ENCODE results near the gene ATG2B.
A peak's percentile ranks its signal among the peaks of the same experiment; 100 is the strongest.
"Not testable (repeated sequence)": the region's sequence is repeated elsewhere in the genome, so short reads cannot be mapped to it uniquely, and the experiment has no call there.

Gene ATG2B

DNA sequence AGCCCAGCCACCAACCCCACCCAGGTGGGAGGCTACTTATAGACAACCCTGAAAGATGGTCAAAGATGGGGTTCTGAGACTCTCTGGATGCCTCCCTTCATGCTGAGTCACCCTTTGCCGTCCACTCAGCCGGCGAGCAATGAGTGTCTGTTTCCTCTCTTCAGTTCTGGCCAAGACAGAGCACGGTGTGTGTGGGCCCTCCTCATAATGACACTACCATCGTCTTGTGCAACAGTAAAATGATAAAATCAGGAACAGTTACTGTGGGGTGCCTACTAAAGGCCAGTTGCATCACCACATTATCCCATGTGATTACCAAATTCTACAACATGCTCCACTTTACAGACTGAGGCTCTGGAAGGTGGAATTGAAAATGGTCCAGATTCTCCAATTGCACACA lies 114.1 kb downstream of the ATG2B start:
- DNase-seq, result peak; percentile 60

- no peak for DNase-seq
Measured at GRCh38 chr14:96247031-96247430, 116.1 kb downstream of the ATG2B start.

GRCh38 chr14:96246539-96246847 lies 116.6 kb downstream of the ATG2B start:
- DNase-seq, result peak; percentile 96

DNA sequence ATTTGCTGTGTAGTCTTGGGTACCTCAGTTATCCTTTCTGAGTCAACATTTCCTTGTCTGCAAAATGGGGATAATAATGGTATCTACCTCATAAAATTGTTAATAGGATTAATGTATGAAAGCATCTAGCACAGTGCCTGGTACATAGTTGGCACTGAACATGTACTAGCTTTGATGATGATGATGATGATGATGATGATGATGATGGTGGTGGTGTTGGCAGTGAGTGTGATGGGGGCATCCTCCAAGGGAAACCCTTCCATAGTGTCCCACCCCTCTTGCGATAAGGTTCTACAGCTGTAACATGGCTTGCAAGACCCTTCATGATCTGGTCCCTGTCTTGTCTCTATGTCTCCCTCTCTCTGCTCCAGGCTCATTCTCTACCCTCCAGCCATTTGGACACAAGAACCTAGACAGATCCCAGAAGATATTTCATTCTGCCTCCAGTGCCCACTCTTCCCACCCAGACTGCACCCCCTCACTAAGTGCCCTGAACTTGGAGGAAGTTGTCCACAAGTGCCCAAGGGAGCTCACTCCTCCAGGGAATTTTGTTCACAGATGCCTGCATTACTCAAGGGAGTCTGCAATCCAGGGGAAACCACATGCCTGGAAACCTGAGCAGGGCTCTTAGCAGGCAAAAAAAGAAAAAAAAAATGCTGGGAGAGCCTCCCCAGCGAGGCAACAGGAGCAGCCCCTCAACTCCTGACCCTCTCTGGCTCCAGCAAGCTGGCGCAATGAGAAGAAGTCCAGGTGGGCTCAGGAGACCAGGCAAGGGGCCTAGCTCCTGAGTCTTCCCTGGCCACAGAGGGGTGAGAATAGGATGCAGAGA lies 117.2 kb downstream of the ATG2B start:
- DNase-seq, result peak; percentile 85

DNA sequence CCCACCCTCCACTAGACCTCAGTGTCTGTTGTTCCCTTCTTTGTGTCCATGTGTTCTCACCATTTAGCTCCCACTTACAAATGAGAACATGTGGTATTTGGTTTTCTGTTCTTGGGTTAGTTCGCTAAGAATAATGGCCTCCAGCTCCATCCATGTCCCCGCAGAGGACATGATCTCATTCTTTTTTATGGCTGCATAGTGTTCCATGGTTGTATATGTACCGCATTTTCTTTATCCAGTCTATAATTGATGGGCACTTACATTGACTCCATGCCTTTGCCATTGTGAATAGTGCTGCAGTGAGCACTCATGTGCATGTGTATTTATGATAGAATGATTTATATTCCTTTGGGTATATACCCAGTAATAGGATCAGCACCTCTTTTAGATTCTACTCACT lies 118.1 kb downstream of the ATG2B start:
- DNase-seq, result not testable (repeated sequence)

GRCh38 chr14:96243785-96244184 lies 119.4 kb downstream of the ATG2B start:
- DNase-seq, result no peak

- no peak for DNase-seq
Measured at GRCh38 chr14:96242126-96242525, 121.0 kb downstream of the ATG2B start.

DNA sequence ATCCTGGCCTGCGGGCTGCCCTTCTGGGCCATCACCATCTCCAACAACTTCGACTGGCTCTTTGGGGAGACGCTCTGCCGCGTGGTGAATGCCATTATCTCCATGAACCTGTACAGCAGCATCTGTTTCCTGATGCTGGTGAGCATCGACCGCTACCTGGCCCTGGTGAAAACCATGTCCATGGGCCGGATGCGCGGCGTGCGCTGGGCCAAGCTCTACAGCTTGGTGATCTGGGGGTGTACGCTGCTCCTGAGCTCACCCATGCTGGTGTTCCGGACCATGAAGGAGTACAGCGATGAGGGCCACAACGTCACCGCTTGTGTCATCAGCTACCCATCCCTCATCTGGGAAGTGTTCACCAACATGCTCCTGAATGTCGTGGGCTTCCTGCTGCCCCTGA lies 122.5 kb downstream of the ATG2B start:
- no peak for DNase-seq

DNA sequence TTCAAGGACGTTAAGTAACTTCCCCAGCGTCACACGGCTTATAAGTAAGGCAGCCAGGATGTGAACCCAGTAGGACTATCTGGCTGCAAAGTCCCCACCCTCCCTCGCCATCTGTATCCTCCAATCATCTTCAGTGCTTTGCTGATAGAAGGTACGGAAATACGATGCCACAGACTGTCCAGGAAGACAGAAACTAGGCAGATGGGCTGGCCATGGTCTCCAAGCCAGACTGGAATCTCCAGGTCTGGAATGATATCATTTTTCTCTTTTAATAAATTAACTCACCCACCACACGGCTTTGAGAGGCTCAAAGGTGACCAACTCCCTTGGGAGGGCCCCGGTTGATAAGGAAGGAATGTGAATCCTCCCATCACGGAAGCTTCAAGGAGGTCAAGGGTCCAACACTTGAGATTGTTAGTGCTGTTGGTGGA lies 123.4 kb downstream of the ATG2B start:
- no peak for DNase-seq

DNA sequence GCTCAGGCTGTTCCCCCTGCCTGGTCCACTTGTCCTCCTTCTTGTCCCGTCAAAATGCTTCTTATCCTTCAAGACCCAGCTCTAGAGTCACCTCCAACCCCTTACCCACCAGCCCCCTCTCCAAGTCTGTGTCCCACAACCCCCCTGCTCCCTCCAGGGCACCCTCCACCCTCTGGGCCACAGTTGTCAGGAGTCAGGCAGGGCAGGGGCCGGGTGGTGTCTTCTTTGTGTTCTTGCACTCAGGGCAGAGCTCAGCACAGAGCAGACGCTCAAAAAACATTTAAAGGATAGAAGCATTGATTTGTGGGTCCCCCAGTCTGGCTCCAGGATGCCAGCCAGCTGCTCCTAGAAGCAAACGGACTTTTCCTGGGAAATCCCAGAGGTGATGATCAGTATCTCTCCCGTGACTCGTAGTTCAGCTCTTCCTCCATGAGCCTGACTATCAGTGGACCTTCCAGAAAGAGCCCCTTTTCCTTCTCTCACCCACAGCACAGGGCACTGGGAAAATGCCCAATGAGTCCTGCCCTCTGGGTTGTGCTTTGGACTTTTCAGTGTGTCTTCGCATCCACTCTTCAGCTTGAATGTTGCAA lies 124.4 kb downstream of the ATG2B start:
- no peak for DNase-seq

DNA sequence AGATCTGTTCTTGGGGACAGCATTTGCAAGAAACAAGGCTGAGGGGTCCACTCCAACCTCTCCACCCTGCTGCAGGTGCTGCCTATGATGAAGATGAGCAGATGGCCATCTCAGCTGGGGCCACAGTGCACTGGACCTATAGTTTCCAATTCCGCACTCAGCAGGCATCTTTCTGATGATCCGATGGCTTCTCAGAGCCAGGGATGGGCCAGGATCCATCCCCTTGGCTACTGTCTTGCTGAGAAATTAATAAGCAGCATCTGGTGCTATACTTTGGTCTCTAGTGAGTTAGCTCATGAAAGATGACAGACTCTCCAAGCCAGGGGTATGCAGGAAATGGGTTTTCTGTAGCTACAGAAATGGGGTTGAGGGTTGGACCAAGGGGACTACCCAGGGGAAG lies 125.5 kb downstream of the ATG2B start:
- DNase-seq, result no peak

- no peak for DNase-seq
Measured at GRCh38 chr14:96235426-96235825, 127.7 kb downstream of the ATG2B start.

GRCh38 chr14:96233661-96234060 lies 129.5 kb downstream of the ATG2B start:
- no peak for DNase-seq

GRCh38 chr14:96232506-96232905 lies 130.6 kb downstream of the ATG2B start:
- no peak for DNase-seq

DNA sequence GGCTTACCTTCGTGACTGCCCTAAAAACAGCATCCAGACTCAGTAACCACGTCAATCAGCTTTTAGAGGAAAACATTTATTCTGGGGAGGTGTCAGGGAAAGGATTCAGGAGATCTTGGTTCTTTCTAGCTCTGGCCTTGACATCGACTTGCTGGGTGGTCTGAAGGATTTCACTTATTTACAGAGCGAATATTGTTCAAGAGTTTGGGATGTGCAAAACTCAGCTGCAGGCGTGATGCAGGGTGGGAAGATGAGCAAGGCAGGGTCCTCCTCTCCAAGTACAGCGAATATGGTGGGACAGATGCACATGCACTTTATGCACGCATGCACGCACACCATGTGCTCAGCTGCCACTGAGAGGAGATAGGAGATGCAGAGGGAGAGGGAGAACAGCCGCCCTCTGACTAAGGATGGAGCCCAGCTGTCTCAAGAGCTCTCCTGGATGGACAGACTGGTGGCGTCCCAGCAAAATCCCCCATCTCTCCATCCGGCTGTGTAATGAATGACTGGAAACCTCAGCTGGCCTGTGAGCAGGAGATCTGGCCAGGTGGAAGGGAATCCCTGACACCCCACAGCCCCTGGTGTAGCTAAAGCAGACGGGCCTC lies 131.5 kb downstream of the ATG2B start:
- no peak for DNase-seq

DNA sequence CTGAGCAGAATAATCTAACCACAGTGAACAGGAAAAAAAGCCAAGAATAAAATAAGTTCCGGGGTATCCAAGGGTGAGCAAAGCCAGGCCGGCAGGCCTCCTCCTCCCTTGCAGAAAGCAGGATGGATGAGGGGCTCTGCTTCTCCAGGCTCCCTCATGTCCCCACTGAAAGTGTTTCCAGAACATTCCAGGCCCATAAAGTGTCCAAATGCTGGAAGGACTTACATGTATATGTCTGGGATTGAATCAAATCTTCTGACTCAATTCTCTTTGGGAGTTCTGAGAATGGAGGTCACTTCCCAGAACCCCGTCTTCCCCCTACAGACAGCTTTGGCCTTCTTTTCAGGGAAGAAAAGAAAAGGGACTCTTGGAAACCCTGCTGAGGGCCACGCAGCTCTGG lies 132.1 kb downstream of the ATG2B start:
- no peak for DNase-seq

- no peak for DNase-seq
Measured at GRCh38 chr14:96229315-96229714, 133.8 kb downstream of the ATG2B start.
